ENCODE results near the gene CD69. TPM values are rescaled to one million over a fixed set of nuclear protein-coding genes. Genes with fewer than 3 reads are reported as not detected.

CD69 gene
- polyA plus RNA-seq, 3 donors: 1.3 to 1.7 (median 1.6) TPM

DNA sequence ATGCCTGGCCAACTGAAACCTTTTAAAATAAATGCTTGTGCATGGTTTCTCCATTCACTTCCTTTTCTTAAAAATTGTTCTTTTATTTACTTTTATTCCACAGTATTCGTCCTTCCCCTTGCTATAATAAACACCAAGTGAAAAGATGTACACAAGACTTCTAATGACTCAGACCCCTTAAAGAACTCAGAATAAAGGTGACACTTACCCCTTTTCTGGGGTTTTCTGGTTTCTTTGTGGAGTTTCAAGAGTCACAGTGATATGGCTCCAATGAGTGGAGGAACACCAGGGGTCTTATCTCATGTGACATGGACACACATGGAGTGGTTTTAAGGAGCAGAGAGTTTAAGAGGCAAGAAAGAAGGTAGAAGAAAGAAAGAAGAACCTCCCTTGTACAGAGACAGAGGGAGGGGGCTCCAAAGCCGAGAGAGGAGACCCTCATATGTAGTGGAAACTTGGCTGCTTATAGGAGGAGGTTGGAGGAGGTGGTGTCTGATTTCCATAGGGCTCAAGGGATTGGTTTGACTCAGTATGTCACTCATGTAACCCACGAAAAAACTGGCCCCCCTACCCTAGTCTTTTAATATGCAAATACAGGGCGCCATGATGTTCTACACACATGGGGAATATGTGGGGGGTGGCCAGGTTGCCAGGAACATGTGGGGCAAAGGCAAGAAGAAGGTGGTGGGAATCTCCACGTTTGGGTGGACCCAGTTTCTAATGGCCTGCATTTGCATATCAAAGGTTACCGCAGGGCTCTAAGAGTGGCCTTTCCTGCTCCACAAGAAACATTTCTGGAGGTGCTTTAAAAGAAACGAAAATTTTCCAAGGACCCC, 22.1 kb upstream of the CD69 start:
- DNase-seq: no peak

DNA sequence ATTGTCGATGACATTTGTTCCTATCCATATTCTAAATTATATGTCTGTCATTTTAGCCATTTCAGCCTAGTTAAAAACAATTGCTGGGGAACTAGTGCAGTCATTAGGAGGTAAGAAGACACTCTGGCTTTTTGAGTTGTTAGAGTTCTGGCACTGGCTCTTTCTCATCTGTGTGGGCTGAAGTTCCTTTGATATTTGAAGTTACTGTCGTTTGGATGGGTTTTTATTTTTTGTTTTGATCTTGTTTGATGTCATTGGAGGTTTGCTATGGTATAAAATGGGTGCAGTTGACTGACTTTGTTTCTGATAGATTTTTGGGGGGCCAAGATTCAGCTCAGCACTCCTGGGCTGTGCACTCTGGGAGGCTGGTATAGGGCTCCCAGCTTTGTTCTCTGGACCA, 20.7 kb upstream of the CD69 start:
- no peak for DNase-seq

DNA sequence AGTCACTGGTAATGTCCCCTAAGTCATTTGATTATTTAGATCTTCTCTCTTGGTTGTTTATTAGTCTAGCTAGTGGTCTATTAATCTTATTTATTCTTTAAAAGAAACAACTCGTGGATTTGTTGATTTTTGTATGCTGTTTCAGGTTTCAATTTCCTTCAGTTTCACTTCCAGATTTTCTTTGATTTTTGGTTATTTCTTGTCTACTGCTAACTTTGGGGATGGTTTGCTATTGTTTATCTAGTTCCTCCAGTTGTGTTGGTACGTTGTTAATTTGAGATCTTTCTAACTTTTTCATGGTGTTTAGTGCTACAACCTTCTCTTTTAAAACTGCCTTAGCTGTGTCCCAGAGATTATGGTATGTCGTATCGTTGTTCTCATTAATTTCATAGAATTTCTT, 18.5 kb upstream of the CD69 start:
- no peak for DNase-seq

DNA sequence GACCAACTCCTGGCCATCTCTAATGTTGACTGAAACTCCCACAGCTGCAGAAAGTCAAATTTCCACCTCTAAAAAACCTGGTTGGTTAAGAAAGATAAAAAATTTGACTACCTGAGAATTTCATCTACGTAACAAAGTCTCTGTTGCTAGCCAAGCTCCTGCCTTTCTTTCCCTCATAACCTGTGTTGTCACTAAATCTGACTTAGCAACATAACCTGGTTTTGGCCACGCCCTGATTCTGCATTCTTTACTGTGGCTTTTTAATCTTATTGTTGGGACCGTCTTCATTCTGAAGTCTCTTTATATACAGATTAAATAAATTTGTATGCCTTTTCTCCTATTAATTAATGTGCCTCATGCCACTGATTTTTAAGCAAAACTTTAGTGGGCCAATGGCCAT, 16.1 kb upstream of the CD69 start:
- DNase-seq: no peak

DNA sequence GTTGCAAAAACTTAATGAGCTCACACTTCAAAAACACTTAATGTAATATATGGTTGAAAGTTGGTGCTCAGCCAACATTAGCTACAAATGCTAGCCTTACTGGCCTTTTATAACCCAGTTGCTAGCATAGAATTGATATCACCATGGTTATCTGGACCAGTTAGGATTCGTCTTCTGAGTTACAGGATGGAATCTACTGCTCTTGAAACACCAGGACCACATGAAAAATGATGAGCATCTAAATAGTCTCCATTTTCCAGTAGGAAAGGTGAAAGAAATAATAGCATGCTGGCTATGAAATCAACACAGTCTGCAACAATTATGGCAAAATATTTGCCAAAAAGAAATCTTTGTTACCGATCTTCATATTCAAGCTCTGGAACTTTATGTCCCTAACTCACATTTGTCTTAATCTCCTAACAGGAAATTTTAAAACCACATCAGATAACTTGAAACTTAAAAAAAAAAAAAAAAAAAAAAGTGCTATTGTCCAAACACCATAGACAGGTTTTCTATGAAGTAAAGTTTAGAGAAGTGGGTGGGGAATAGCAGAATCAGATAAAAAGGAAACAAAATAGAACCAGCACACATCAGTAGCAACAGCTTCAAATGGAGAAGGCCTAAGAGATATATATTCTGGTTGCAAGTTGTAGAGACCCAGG, 12.6 kb upstream of the CD69 start:
- no peak for DNase-seq

DNA sequence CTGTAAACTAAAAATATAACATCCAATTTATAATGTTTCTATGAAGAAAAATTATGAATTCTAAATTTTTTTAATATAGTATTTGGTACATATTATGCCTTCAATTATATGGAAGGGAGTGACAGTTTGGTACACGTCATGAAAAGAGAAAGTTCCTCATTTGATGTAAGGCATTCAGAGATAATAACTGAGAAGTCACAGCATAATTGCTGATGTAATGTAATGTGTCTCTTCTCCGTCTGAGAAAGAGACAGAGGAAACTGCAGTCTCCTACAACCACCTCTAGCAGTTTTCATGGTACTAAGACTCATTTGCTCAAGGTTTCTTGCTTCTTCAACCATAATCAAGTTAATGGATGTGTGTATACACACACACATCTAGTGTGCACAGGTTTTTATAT, 2.3 kb upstream of the CD69 start:
- no peak for DNase-seq

DNA sequence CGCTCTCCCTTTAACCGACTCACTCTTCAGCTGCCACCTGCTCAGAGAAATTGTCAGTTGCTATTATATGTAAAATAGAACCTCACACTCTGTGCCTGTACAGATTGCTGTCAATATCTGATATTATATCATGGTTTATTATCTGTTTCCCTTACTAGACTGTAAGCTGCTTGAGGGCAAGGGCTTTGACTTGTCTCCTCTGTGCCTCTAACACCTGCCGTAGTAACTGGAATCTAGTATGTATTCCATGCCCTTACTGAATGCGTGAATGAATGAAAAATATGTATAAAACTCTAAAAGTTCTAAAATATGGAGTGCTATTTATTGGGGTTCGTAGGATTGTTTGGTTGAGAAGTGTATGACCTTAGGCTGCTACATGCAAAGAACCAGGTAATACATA, 1.7 kb upstream of the CD69 start:
- DNase-seq: no peak

DNA sequence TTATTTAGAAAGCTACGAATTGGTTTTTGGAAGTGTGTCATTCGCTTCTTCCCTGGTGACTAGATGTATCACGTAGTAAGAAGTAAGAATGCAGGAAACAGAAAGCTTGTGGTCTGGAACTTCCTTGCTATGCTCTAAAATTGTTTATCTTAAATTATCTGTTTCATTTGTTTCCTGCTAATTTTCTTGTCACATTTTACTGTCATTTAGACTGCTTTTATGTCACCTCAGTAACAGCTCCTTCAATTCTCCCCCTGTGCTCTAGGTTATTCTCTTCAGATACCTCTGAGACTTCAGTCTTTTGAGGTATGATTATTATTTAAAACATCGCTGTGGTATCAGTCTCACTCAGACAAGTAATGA, 699 bp upstream of the CD69 start:
- DNase-seq: no peak

DNA sequence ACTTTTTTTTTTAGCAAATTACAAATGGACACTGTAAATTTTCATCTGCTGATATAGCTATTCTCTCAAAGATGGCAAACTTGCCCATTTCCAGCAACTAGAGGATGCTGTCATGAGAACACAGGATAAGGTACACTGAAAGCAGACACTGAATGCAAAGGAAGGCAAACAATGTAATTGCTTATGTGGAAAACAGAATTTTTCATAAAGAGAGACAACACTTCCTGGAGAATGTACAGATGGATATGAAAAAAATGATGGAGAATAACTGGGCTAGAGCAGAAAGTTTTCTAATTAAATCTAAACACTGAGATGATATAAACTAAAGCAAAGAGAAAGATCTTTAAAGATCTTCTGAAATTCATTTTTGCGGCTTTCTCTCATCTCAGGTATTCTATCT, 581 bp downstream of the CD69 start:
- no peak for DNase-seq

DNA sequence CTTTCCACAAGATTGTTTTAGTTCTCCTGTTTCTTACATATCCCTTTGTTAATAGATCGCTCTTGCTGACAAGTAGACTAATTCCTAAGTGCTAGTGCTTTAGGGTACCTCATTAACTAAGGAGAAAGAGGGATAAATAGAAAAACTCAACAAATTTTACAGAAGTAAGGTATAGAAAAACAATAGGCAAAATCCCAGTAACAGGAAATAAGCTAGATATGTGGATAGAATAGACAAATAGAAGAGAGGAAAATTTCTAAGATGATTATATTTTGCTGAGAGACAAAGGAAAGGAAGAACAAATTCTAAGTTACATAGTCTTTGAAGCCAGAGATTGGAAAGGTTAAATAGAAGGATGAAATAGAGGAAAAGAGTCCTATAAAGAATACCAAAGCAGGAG, 1.0 kb downstream of the CD69 start:
- no peak for DNase-seq

DNA sequence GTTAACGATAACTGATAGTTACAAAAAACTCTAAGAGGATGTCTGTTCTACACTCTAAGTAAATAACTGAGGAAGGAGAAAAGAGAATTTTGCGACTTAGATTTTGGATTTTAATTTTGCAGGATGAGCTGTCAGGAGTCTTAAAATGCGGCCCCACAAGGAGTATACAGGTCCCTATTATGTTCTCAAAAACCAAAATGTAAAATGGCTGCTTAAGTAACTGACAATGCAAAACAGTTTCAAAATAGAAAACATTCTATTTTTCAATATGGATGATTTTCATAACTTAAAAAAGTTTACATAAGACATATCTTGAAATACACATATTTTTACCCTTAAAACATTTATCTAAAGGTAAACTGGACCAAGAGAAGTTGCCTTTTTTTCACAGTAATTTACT, 2.6 kb downstream of the CD69 start:
- no peak for DNase-seq

DNA sequence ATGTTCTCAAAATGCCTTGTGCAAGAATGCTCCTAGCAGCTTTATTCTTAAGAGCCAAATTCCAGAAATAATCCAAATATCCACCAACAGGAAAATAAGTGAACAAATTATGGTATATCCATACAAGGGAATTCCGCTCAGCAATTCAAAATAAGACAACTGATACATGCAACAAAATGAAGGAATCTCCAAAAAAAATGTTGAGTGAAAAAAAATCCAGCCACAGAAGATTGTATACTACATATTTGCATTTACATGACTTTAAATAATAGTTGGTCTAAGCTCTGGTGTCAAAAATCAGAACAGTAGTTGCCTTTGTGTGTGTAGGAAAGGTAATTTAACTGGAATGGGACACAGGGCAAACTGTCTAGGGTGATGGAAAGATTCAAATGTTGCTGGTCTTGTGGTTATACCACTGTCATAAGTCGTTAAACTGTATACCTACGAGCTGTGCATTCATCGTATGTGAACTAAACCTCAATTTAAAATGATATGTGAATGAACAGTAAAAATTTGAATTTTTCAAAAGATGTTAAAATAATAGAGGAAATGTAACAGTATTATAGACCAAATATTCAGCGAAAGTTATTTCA, 3.2 kb downstream of the CD69 start:
- DNase-seq: no peak

DNA sequence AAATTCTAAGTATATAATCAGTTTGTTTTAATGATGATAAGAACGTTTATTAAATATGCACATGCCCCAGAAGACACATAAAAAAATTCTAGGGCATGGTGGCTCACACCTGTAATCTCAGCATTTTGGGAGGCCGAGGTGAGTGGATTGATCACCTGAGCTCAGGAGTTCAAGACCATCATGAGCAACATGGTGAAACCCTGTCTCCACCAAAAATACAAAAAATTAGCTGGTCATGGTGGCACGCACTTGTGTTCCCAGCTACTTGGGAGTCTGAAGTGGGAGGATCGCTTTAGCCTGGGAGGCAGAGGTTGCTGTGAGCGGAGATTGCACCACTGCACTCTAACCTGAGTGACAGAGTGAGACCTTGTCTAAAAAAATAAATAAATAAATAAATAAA, 4.0 kb downstream of the CD69 start:
- no peak for DNase-seq

DNA sequence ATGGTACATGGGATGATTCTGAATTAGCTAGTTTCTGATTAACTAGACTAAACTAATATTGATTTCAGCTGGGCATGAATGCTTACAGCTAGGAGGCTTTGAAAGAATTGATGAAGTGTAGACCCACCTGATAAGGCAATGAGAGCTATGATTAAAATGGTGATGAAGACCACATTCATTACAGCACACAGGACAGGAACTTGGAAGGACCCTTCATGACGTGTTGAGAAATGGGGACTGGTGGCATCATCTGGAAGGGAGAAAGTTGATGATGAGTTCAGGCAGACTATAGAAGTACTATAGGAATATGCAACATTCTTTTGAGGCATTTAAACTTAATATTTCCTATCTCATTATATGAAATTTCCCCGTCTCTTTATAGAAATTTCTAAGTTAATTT, 4.5 kb downstream of the CD69 start:
- DNase-seq: no peak

DNA sequence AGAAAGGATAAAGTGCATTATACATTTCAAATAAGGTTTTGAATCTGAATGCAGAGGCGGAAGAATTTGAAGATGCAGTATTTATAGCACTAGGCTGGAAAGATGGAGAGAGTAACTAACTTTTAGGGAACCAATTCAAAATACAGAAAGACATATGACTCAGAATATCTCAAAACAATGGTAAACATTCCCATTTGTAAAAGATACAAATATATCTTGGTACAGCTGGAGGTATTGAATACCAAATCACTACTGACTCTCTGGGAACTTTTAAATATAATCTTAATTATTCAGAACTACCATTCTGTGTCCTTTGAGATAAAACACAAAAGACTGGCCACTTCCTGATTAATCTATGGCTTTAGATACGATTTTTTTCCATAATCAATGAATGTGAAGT, 5.1 kb downstream of the CD69 start:
- DNase-seq: no peak

DNA sequence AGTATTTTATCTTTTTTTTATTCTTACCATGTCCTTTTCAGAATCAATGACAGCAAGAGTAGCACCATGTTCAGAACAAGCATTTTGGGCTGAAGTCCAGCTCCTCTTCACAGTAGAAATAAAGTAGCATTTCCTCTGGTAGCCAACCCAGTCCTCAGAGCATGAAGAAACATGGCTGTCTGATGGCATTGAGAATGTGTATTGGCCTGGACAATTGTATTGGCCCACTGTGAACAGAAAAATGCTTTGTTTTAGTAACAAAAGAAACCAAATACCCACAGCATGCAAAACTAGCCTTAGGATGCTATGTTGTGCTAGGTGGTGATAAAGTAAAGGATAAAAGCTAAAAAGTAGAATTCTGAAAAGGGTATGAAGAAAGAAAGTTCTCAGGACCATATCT, 5.7 kb downstream of the CD69 start:
- DNase-seq: no peak

DNA sequence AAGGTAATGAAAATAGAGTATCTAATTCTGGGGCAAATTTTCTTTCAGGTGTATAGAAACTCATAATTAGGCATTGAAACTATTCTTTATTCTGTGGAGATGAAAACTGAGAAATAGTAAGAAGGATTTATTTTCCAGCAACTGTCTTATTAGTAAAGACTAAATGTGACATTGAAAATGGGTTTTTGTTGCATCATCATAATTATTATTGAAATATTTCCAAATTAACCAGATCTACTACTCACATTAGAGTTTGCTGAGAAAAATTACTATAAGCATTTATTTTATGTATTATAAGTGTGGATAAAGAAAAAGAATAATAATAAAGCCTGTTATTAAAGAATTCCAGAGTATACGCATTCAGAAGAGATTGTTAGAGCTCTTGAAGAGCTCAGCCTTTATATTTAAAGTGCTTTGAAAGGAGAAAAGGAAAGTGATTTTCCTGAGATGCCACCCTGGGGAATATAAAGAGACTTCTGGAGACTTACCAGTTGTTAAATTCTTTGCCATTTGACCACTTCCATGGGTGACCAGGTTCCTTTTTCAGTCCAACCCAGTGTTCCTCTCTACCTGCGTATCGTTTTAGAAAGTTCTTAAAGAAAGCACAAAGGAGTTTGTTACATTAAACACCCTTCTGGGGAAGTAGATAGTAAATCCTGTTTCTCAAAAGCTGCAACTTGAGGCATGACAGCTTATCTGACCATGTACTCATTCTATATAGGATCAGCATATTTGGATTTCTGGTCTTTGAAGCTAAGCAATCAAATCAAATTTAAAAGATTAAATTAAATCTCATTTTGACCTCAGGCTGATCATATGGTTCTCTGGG, 6.4 kb downstream of the CD69 start:
- DNase-seq: no peak

DNA sequence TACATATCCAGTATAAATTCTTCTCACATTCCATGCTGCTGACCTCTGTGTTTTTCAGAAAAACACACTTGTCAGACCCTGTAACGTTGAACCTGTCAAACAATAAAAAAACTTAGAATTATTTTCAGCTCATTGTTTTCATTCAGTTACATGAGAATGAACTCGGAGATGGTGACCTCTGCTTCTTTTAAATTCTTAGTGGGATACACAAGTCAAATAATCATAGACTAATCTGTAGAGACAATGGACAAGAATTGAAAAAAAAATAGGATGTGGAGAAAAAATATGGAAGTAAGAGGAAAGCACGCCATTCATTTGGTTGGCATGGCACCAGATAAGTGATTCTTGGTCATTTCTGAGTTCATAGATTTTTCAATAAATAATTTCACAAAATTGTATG, 7.2 kb downstream of the CD69 start:
- no peak for DNase-seq

DNA sequence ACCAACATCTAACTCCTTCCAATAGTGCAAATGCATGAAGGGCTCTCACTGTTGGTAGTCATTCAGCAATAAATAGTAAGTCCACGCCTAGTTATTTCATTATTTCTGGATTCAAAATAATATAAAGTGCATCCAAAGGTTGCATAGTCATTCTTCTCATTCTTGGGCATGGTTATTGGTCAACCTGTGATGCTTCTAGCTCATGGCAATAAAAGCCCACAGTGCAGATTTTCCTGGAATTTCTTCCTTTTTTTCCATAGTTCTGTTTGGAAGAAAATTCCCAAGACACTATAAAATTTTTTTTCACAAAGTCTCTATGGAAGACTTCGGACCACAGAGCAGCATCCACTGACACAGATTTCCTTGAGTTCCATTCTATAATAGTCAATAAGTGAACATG, 7.6 kb downstream of the CD69 start:
- no peak for DNase-seq

DNA sequence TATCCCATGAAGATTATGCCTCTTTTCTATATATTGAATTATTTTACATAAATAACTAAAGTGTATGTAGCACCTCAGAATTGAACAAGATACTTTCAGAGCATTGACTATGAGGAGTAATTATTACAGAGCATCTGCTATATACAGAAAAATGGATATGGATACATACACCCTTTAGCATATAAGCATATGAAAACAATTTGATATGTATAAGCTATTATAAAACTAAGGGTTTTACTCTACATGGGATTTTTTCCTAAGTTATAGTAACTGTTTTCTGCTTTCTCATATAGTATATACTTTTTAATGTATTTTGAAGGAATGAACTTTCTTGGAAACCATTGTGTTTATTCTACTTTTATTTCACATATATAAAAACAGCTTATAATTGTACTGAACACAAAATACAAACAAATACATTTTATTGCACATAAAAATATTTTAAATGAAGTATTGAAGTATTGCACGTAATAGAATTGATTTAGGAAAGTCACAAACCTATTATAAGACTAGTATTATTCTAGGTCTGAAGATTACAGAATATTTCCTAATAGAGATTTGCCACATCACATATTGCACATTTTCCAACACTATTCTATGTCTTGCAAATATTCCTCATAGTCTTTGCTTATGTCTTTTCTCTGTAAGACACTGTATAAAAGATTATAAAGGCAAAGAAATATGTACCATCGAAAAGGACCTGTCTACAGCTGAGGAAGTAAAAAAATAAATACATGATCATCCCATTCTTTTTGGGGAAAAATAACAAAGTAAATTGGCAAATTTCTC, 8.4 kb downstream of the CD69 start:
- DNase-seq: no peak

DNA sequence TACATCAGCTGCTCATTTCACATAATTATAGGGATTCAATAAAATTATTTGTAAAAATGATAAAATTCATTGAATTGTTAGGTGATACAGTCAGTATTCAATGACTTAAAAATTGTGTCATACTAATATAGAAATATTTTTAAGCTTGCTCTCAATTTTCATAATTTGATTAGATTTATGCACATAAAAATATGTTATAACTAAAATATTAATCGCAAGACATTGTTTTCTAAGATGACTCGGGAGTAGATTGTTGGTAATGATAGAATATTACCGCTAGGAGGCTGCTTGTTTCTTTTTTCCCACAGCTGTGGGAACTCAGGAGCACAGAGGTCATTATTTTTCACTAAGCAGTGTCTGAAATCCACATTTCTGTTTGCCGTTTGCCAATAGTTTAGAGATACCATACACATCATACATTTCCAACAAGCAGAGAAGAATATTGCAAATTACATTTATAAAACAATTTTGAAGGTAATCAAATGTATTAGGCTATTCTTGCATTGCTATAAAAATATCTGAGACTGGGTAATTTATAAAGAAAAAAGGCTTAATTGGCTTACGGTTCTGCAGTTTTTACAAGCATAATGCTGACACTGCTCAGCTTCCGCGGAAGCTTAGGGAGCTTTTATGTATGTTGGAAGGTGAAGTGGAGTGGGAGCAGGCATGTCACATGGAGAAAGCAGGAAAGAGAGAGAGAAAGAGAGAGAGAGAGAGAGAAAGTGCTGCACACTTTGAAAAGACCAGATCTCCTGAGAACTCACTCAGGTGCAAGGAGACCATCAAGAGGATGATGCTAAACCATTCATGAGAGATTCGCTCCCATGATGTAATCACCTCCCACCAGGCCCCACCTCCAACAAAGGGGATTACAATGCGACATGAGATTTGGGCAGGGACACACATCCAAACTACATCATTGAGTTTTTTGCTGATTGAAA, 9.2 kb downstream of the CD69 start:
- DNase-seq: no peak

Data from renal pelvis (tissue), 4 donors.